ENCODE data around the gene HLA-E.

- TF ChIP-seq, protein P1, sequence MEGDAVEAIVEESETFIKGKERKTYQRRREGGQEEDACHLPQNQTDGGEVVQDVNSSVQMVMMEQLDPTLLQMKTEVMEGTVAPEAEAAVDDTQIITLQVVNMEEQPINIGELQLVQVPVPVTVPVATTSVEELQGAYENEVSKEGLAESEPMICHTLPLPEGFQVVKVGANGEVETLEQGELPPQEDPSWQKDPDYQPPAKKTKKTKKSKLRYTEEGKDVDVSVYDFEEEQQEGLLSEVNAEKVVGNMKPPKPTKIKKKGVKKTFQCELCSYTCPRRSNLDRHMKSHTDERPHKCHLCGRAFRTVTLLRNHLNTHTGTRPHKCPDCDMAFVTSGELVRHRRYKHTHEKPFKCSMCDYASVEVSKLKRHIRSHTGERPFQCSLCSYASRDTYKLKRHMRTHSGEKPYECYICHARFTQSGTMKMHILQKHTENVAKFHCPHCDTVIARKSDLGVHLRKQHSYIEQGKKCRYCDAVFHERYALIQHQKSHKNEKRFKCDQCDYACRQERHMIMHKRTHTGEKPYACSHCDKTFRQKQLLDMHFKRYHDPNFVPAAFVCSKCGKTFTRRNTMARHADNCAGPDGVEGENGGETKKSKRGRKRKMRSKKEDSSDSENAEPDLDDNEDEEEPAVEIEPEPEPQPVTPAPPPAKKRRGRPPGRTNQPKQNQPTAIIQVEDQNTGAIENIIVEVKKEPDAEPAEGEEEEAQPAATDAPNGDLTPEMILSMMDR (IDR thresholded peaks at IDR 0.05), result no peak
- TF ChIP-seq POLR2A (IDR thresholded peaks at IDR 0.05) (no peak), POLR2AphosphoS5 (IDR thresholded peaks at IDR 0.05) (no peak), EP300 (IDR thresholded peaks at IDR 0.05) (no peak)
Observed at GRCh38 chr6:30520522-30520921, 31.2 kb downstream of the HLA-E start.

Measured in upper lobe of left lung (tissue), 4 donors.